ENCODE results near the gene IDH2.
A peak's percentile ranks its signal among the peaks of the same experiment; 100 is the strongest.

The IDH2 gene

DNA sequence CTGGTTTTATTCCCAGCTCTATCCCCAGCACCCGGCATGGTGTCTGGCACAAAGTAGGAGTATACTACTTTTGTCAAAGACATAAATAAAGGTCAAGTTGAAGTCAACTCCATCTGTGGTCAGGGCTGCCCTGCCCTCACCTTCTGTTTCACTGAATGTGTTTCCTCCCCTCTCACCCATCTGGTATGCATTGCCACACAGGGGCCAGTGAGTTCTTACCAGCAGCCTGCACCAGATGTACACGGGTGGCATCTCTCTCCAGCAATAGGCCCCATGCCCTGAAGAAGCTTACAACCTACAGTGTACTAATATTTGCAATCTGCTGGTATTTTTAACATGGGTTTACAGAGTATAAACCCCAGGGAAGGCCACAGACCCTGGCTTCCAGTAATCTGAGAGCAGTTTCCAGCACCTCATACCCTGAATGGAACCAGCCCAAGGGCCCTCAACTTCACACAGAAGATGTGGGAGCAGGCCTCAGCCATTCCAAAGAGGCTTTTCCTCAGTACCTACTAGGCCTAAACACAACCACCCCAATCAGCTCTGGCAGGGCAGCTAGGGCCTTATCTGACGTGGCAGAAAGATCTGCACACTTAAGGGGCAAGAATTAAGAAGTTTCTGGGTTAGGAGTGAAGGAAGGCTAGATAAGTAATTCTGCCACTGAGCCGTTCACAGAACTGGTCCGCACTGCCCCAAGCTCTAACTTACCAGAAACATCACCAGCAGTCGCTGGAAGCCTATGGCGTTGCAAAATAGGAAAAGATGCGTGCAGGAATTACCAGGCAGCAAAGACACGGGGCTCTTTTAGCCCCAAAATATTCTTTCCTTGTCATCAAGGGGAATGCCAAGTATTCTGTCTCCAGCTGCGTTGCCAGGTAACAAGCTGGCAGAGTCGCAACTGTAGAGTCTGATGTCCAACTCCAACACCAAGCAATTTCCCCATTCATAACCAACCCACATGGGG lies 2.1 kb downstream of the IDH2 start:
- H3K4me3 ChIP-seq (ENCODE audit: low read depth, low read length), result peak overlapping the region; percentile 93
- TF ChIP-seq, protein P1, sequence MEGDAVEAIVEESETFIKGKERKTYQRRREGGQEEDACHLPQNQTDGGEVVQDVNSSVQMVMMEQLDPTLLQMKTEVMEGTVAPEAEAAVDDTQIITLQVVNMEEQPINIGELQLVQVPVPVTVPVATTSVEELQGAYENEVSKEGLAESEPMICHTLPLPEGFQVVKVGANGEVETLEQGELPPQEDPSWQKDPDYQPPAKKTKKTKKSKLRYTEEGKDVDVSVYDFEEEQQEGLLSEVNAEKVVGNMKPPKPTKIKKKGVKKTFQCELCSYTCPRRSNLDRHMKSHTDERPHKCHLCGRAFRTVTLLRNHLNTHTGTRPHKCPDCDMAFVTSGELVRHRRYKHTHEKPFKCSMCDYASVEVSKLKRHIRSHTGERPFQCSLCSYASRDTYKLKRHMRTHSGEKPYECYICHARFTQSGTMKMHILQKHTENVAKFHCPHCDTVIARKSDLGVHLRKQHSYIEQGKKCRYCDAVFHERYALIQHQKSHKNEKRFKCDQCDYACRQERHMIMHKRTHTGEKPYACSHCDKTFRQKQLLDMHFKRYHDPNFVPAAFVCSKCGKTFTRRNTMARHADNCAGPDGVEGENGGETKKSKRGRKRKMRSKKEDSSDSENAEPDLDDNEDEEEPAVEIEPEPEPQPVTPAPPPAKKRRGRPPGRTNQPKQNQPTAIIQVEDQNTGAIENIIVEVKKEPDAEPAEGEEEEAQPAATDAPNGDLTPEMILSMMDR (IDR thresholded peaks at IDR 0.05; ENCODE audit: borderline replicate concordance, insufficient read depth, low read depth, low read length), result no peak

DNA sequence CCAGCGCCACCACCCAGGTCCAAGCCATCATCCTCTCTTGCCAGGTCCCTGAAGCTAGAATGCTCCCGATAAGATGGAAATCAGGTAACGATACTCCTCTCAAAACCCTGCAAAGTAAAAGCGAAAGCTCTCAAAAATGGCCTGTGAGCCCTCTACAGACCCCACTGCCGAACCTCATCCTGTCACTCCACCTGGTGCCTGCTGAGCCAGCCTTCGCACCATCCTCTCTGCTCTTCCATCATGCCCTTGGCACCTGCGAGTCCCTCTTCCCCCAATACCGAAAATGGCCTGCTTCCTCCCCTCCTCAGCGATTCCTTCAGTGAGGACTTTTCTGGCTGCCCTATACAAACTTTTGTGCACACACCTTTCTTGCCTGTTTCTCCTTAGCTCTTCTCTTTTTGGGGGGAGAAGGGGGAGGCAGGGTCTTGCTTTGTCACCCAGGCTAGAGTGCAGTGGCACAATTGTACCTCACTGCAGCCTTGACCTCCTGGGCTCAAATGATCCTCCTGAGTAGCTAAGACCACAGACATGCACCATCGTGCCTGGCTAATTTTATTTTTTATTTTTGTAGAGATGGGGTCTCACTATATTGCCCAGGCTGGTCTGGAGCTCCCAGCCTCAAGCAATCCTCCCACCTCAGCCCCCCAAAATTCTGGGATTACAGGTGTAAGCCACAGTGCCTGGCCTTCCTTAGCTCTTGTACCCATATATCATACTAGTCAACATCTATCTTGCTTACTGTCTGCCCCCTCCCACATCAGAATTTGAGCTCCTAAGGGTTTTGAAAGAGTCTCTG lies 3.0 kb downstream of the IDH2 start:
- peak overlapping the region; percentile 1 for H3K4me3 ChIP-seq (ENCODE audit: low read depth, low read length)
- TF ChIP-seq, protein P1 (IDR thresholded peaks at IDR 0.05; ENCODE audit: borderline replicate concordance, insufficient read depth, low read depth, low read length), result no peak

DNA sequence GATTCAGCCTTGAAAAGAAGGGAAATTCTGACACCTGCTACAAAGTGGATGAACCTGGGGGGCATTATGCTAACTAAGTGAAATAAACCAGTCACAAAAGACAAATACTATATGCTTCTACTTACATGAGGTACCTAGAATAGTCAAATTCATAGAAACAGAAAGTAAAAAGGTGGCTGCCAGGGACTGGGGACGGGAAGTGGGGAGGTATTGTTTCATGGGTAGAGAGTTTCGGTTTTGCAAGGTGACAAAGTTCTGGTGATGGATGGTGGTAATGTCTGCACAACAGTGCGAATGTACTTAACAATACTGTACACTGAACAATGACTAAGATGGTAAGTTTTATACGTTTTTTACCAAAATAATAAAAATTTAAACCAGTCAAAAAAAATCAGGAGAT lies 4.8 kb downstream of the IDH2 start:
- TF ChIP-seq, protein P1 (IDR thresholded peaks at IDR 0.05; ENCODE audit: borderline replicate concordance, insufficient read depth, low read depth, low read length), result no peak
- no peak overlapping the region for H3K4me3 ChIP-seq (ENCODE audit: low read depth, low read length)

DNA sequence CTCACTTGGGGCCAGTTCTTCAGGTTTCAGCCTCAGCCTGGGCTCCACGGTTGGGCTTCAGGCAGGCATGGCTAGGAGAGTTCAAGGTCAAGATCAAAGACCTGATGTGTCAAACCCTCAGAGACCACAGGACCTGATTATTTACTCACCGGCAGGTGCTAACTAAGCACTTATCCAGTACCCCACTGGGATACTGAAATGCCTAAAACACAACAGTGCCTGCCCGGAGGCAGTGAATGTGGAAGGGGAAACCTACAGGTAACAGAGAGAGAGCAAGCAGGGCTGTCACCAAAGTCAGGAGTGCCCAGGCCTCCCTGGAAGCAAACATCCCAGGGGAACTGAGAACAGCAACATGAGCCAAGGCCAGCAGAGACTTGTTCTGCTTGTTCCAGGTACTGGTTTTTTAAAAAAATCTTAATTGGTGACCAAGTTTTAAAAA lies 6.7 kb downstream of the IDH2 start:
- H3K4me3 ChIP-seq (ENCODE audit: low read depth, low read length), result no peak overlapping the region
- TF ChIP-seq, protein P1 (IDR thresholded peaks at IDR 0.05; ENCODE audit: borderline replicate concordance, insufficient read depth, low read depth, low read length), result no peak

DNA sequence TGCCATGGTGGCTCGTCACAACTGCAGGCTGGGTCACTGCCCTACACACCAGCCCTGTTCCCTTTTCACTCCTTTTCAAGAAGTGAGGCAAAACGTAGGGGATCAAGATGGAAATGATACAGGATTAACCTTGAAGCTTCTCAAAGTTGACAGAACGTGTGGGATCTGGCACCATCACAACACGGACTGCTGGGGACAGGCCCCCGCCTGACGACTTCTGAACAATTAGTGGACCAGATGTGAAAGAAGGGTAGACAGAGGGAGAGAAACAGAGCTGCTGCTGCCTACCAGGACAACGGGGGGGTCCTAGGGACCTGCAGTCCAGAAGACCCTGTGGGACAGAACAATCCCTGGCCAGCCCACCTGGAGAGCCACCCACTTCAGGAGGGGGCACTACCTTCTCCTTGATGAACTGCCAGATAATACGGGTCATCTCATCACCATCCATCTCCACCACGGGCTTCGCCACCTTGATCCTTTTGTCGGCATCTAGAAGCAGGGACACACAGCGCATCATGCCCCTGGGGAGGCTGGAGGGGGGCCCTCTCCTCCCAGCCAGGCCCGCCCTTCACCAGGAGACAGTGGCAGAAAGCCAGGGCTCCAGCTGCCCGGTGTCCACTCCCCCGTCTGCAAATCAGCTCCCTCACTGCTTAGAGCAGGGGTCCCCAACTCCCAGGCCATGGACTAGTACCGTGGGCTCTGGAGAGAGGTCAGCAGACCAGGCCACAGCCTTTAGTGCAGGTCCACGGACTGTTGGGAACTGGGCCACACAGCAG lies 10.9 kb downstream of the IDH2 start:
- H3K4me3 ChIP-seq (ENCODE audit: low read depth, low read length), result no peak overlapping the region
- TF ChIP-seq, protein P1 (IDR thresholded peaks at IDR 0.05; ENCODE audit: borderline replicate concordance, insufficient read depth, low read depth, low read length), result no peak

DNA sequence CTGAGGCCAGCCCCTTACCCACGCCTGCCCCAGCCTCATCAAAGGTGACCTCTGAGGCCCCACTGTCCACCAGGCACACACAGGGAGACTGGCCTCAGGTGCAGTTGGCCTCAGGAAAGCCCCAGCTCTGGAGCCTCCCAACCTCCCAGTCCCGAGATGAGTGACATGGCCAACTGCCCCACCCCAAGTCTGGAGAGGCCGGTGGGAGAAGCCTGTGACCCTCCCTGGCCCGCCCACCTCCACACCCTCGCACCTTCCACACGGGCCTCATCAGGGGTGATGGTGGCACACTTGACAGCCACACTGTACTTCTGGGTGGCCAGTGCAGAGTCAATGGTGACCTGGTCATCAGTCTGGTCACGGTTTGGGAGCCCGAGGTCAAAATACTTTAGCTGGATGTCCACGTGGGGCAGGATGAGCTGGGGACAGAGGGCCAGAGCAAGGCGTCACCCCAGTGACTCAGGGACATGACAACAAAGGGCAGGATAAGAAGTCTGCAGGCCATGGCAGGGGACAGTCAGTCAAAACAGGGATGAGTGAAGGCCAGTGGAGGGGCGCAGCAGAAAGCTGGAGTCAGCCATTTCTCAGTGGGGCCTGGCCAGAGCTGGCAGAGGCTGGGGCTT lies 11.9 kb downstream of the IDH2 start:
- H3K4me3 ChIP-seq (ENCODE audit: low read depth, low read length), result no peak overlapping the region
- TF ChIP-seq, protein P1 (IDR thresholded peaks at IDR 0.05; ENCODE audit: borderline replicate concordance, insufficient read depth, low read depth, low read length), result no peak
